PC-9 (cell line): ENCODE measurements around the gene ZNF77. TPM values are rescaled to one million over a fixed set of nuclear protein-coding genes. Genes with fewer than 3 reads are reported as not detected.

Experiments used
- BruUV-seq: library from RNA; stranded (reverse); fragments of 400-500 nt; replicated peaks from 2 replicates; lab custom pipeline; 2021; lab: Mats Ljungman, UMichigan
- CTCF ChIA-PET: fragments of 300-600 bp; sonication (Branson Sonifier 250); formaldehyde crosslinking; loops from one replicate; lab custom pipeline; 2022; ENCODE audit warnings: antibody characterized with exemption; lab: Charles Lee
- POLR2A ChIA-PET: fragments of 300-600 bp; sonication (Branson Sonifier 250); formaldehyde crosslinking; loops from one replicate; lab custom pipeline; 2022; ENCODE audit warnings: antibody characterized with exemption; ENCODE audit not compliant: unreplicated experiment; lab: Charles Lee
- DNase-seq, 2 experiments: peaks; one replicate each; pipeline versions ENCODE4 v3.0.0 to v3.0.0-alpha.2; 2015 to 2022; ENCODE audit warnings: mixed read lengths in 1 of 2
- H2AFZ ChIP-seq: fragments of 200-600 bp; sonication (generic); 2 replicates; pipeline ENCODE4 v1.8.1; 2017; ENCODE audit warnings: antibody characterized with exemption
- H3F3A ChIP-seq: fragments of 200-600 bp; sonication (generic); 2 replicates; pipeline ENCODE4 v1.8.1; 2017; ENCODE audit warnings: antibody characterized with exemption, mild to moderate bottlenecking, low read depth; ENCODE audit not compliant: insufficient read depth
- H3K27ac ChIP-seq: fragments of 200-600 bp; sonication (generic); 2 replicates; pipeline ENCODE4 v1.6.1; 2016; ENCODE audit warnings: mixed run types
- H3K27me3 ChIP-seq: fragments of 200-600 bp; sonication (generic); 2 replicates; pipeline ENCODE4 v1.6.1; 2016; ENCODE audit warnings: low read depth, mixed run types; ENCODE audit not compliant: insufficient read depth
- H3K36me3 ChIP-seq: fragments of 200-600 bp; sonication (generic); 2 replicates; pipeline ENCODE4 v1.6.1; 2016; ENCODE audit warnings: low read depth, mixed run types
- H3K4me1 ChIP-seq: fragments of 200-600 bp; sonication (generic); replicated peaks from 2 replicates; pipeline ENCODE4 v1.6.1; 2016; ENCODE audit warnings: mixed run types; ENCODE audit not compliant: insufficient read depth
- H3K4me2 ChIP-seq: fragments of 200-600 bp; sonication (generic); 2 replicates; pipeline ENCODE4 v1.6.1; 2017; ENCODE audit warnings: mixed run types
- H3K4me3 ChIP-seq: fragments of 200-600 bp; sonication (generic); 2 replicates; pipeline ENCODE4 v1.6.1; 2016; ENCODE audit warnings: mixed run types
- H3K79me2 ChIP-seq: fragments of 200-600 bp; sonication (generic); 2 replicates; pipeline ENCODE4 v1.6.1; 2017; ENCODE audit warnings: low read depth, mixed run types
- H3K9me2 ChIP-seq: fragments of 200-600 bp; sonication (generic); 2 replicates; pipeline ENCODE4 v1.8.1; 2017; ENCODE audit warnings: mild to moderate bottlenecking; ENCODE audit not compliant: insufficient read depth
- H3K9me3 ChIP-seq: fragments of 200-600 bp; sonication (generic); 2 replicates; pipeline ENCODE4 v1.8.1; 2016; ENCODE audit warnings: low read depth; ENCODE audit not compliant: insufficient read depth
- H4K20me1 ChIP-seq: fragments of 200-600 bp; sonication (generic); 2 replicates; pipeline ENCODE4 v1.8.1; 2017; ENCODE audit not compliant: insufficient read depth
- CTCF ChIP-seq: fragments of 200-600 bp; sonication (generic); conservative IDR thresholded peaks from 2 replicates; pipeline ENCODE4 v1.6.1; 2017; ENCODE audit warnings: mixed run types, antibody characterized with exemption, mild to moderate bottlenecking, moderate library complexity
- EZH2 ChIP-seq: fragments of 200-600 bp; sonication (generic); IDR thresholded peaks from 2 replicates; pipeline ENCODE4 v1.8.0; 2017; ENCODE audit warnings: antibody characterized with exemption, low read depth
- intact Hi-C: fragments of 100-400 bp; cut with micrococcal nuclease; formaldehyde crosslinking; loops from one replicate; pipeline ENCODE4 v1.10.0; 2022; ENCODE audit not compliant: unreplicated experiment
- total RNA-seq: library from RNA; stranded (reverse); gene quantifications from 2 replicates; pipeline ENCODE4 v1.2.3, GENCODE V29; 2021

The ZNF77 gene
- total RNA-seq, 1 experiment from 2014 or later: 2.5 TPM

- no peak for DNase-seq
- H3F3A ChIP-seq: peaks cover 4% of the 10 kb centered on the region; the same call in 1 of the 2 replicates
- TF ChIP-seq CTCF (no peak), EZH2 (no peak)
- ChIA-PET POLR2A (no interaction called here), CTCF (no interaction called here)
- no TSS peak for BruUV-seq
- intact Hi-C loops: loop anchor here (5.0 kb wide), 1 partner anchor 59 kb away; no protein-coding TSS in a partner anchor
- H2AFZ ChIP-seq: no peak overlapping the region
- H3K79me2 ChIP-seq: no peaks in the 10 kb centered on the region
- H3K27me3 ChIP-seq: no peaks in the 10 kb centered on the region
- H3K4me2 ChIP-seq: no peak overlapping the region
- H3K9me2 ChIP-seq: no peaks in the 10 kb centered on the region
- 0 out of 2 replicates have a peak, but pooled peaks cover 4% of the 10 kb centered on the region for H3K4me1 ChIP-seq
- no peak overlapping the region for H3K27ac ChIP-seq
- no peaks in the 10 kb centered on the region for H4K20me1 ChIP-seq
- no peaks in the 10 kb centered on the region for H3K36me3 ChIP-seq
- H3K9me3 ChIP-seq: no peaks in the 10 kb centered on the region
- no peak overlapping the region for H3K4me3 ChIP-seq
Measured at GRCh38 chr19:2978772-2979171, 34.0 kb upstream of the ZNF77 start.

GRCh38 chr19:2978166-2978767 is 33.5 kb upstream of the ZNF77 start:
- no peaks in the 10 kb centered on the region for H3K9me3 ChIP-seq
- H3K9me2 ChIP-seq: no peaks in the 10 kb centered on the region
- H3K79me2 ChIP-seq: no peaks in the 10 kb centered on the region
- ChIA-PET CTCF (no interaction called here), POLR2A (no interaction called here)
- peaks cover 1% of the 10 kb centered on the region; the same call in 1 of the 2 replicates for H3F3A ChIP-seq
- H3K27me3 ChIP-seq: no peaks in the 10 kb centered on the region
- DNase-seq: no peak
- H3K27ac ChIP-seq: no peak overlapping the region
- H3K4me3 ChIP-seq: no peak overlapping the region
- H4K20me1 ChIP-seq: no peaks in the 10 kb centered on the region
- H3K4me1 ChIP-seq: 0 out of 2 replicates have a peak, but pooled peaks cover 4% of the 10 kb centered on the region
- TF ChIP-seq EZH2 (no peak), CTCF (no peak)
- no peak overlapping the region for H2AFZ ChIP-seq
- BruUV-seq: no TSS peak
- peak overlapping the region; percentile 64; the same call in 1 of the 2 replicates for H3K4me2 ChIP-seq
- H3K36me3 ChIP-seq: no peaks in the 10 kb centered on the region
- intact Hi-C loops: loop anchor here (5.0 kb wide), 1 partner anchor 59 kb away; no protein-coding TSS in a partner anchor

- no peak for DNase-seq
- POLR2A ChIA-PET: interaction anchor here (0.6 kb wide), 1 partner anchor 58 kb away, joined by 3 read pairs; no protein-coding TSS in a partner anchor
- CTCF ChIA-PET: no interaction called here
Measured at GRCh38 chr19:2977746-2978138, 33.0 kb upstream of the ZNF77 start.

More at GRCh38 chr19:2977746-2978138, 33.0 kb upstream of the ZNF77 start:
- Histone ChIP-seq H3K9me2 (no peaks in the 10 kb centered on the region), H4K20me1 (no peaks in the 10 kb centered on the region), H3K4me1 (0 out of 2 replicates have a peak, but pooled peaks cover 4% of the 10 kb centered on the region), H3K79me2 (no peaks in the 10 kb centered on the region), H2AFZ (0 out of 2 replicates have a peak overlapping the region, but pooled peaks have one; percentile 68), H3K9me3 (no peaks in the 10 kb centered on the region), H3K4me2 (peak overlapping the region; percentile 64), H3K27me3 (no peaks in the 10 kb centered on the region), H3F3A (no peaks in the 10 kb centered on the region), H3K4me3 (peak overlapping the region; percentile 39; the same call in 1 of the 2 replicates), H3K36me3 (no peaks in the 10 kb centered on the region), H3K27ac (no peak overlapping the region)
- TF ChIP-seq EZH2 (no peak), CTCF (no peak)
- no TSS peak for BruUV-seq
- intact Hi-C loops: loop anchor here (2.0 to 5.0 kb wide), 2 partner anchors 27 to 60 kb away; no protein-coding TSS in a partner anchor
